ENCODE measurements around the gene CFAP161. TPM values are rescaled to one million over a fixed set of nuclear protein-coding genes. Genes with fewer than 3 reads are reported as not detected.

The CFAP161 gene
- total and polyA plus RNA-seq, 4 donors: 0.75 to 0.84 TPM; not detected in 2

- TF ChIP-seq RXRA (IDR thresholded peaks at IDR 0.05): no peak
- TF ChIP-seq ATF3 (IDR thresholded peaks at IDR 0.05): no peak
- no peak for TF ChIP-seq MAX (IDR thresholded peaks at IDR 0.05)
- TF ChIP-seq GABPA (IDR thresholded peaks at IDR 0.05 in 1 of 2, conservative IDR thresholded peaks at IDR 0.05 in 1 of 2): no peak
Measured at GRCh38 chr15:81146006-81146405, 11.9 kb downstream of the CFAP161 start (continued).

GRCh38 chr15:81146466-81146865 lies 12.4 kb downstream of the CFAP161 start:
- Histone ChIP-seq H3K27me3 (ENCODE audit: control insufficient read depth in 4 of 4, insufficient read depth in 4 of 4, low read length in 3 of 4) (no peaks in the 10 kb centered on the region), H3K36me3 (ENCODE audit: control insufficient read depth in 4 of 4, insufficient read depth in 3 of 4, low read depth in 1 of 4, low read length in 3 of 4) (no peaks in the 10 kb centered on the region), H3K9me3 (ENCODE audit: control insufficient read depth in 4 of 4, low read length in 3 of 4) (no peaks in the 10 kb centered on the region), H3K27ac (ENCODE audit: low read depth in 1 of 2, low read length in 2 of 2) (no peak overlapping the region), H3K4me1 (ENCODE audit: control insufficient read depth in 4 of 4, insufficient read depth in 4 of 4, low read length in 3 of 4) (peaks cover 0 to 9% (median 6%) of the 10 kb centered on the region in 4 donors), H3K4me3 (ENCODE audit: low read depth in 1 of 3, low read length in 3 of 3) (no peak overlapping the region), H3K9ac (ENCODE audit: low read depth in 1 of 2, low read length in 2 of 2) (no peak overlapping the region)
- no peak for DNase-seq (ENCODE audit: low spot score)
- WGBS: 74% methylated on average over 1 of the region's 1 CpG
- TF ChIP-seq CTCF (IDR thresholded peaks at IDR 0.05; ENCODE audit: low read depth, low read length, missing input control): no peak
- TF ChIP-seq HNF4G (IDR thresholded peaks at IDR 0.05): no peak
- no peak for TF ChIP-seq FOXA2 (IDR thresholded peaks at IDR 0.05)
- no peak for TF ChIP-seq RXRA (IDR thresholded peaks at IDR 0.05)
- TF ChIP-seq TAF1 (conservative IDR thresholded peaks at IDR 0.05): no peak
- TF ChIP-seq YY1 (IDR thresholded peaks at IDR 0.05): no peak
- TF ChIP-seq SP1 (IDR thresholded peaks at IDR 0.05): no peak
- TF ChIP-seq EGR1 (IDR thresholded peaks at IDR 0.05; ENCODE audit: low read depth in 2 of 2): no peak
- no peak for TF ChIP-seq JUND (IDR thresholded peaks at IDR 0.05)
- TF ChIP-seq HNF4A (conservative IDR thresholded peaks at IDR 0.05): no peak
- no peak for TF ChIP-seq NR2F2 (IDR thresholded peaks at IDR 0.05)
- no peak for TF ChIP-seq FOXA1 (IDR thresholded peaks at IDR 0.05)

GRCh38 chr15:81151389-81151788 lies 17.3 kb downstream of the CFAP161 start:
- Histone ChIP-seq H3K4me1 (ENCODE audit: control insufficient read depth in 4 of 4, insufficient read depth in 4 of 4, low read length in 3 of 4) (peaks cover 0 to 11% (median 6%) of the 10 kb centered on the region in 4 donors), H3K27ac (ENCODE audit: low read depth in 1 of 2, low read length in 2 of 2) (no peak overlapping the region), H3K4me3 (ENCODE audit: low read depth in 1 of 3, low read length in 3 of 3) (no peak overlapping the region), H3K9ac (ENCODE audit: low read depth in 1 of 2, low read length in 2 of 2) (no peak overlapping the region), H3K27me3 (ENCODE audit: control insufficient read depth in 4 of 4, insufficient read depth in 4 of 4, low read length in 3 of 4) (no peaks in the 10 kb centered on the region), H3K9me3 (ENCODE audit: control insufficient read depth in 4 of 4, low read length in 3 of 4) (no peaks in the 10 kb centered on the region), H3K36me3 (ENCODE audit: control insufficient read depth in 4 of 4, insufficient read depth in 3 of 4, low read depth in 1 of 4, low read length in 3 of 4) (no peaks in the 10 kb centered on the region)
- 86% methylated on average over 7 of the region's 7 CpGs for WGBS
- no peak for TF ChIP-seq RXRA (IDR thresholded peaks at IDR 0.05)
- TF ChIP-seq HNF4G (IDR thresholded peaks at IDR 0.05): no peak
- no peak for TF ChIP-seq YY1 (IDR thresholded peaks at IDR 0.05)
- TF ChIP-seq EGR1 (IDR thresholded peaks at IDR 0.05; ENCODE audit: low read depth in 2 of 2): no peak
- TF ChIP-seq GABPA (IDR thresholded peaks at IDR 0.05 in 1 of 2, conservative IDR thresholded peaks at IDR 0.05 in 1 of 2): no peak
- TF ChIP-seq ZBTB33 (IDR thresholded peaks at IDR 0.05): no peak
- TF ChIP-seq FOXA2 (IDR thresholded peaks at IDR 0.05): no peak
- TF ChIP-seq FOXA1 (IDR thresholded peaks at IDR 0.05): no peak
- TF ChIP-seq JUND (IDR thresholded peaks at IDR 0.05): no peak
- no peak for TF ChIP-seq CTCF (IDR thresholded peaks at IDR 0.05; ENCODE audit: low read depth, low read length, missing input control)
- TF ChIP-seq REST (IDR thresholded peaks at IDR 0.05): no peak
- TF ChIP-seq ATF3 (IDR thresholded peaks at IDR 0.05): no peak
- TF ChIP-seq SP1 (IDR thresholded peaks at IDR 0.05): no peak
- TF ChIP-seq RAD21 (IDR thresholded peaks at IDR 0.05): no peak
- TF ChIP-seq MAX (IDR thresholded peaks at IDR 0.05): no peak
- no peak for TF ChIP-seq HNF4A (conservative IDR thresholded peaks at IDR 0.05)
- TF ChIP-seq TAF1 (conservative IDR thresholded peaks at IDR 0.05): no peak
- no peak for DNase-seq (ENCODE audit: low spot score)

Measured in liver (tissue), 9 donors.